M059J (cell line): Measurements from ENCODE around the gene BRAF. TPM values are rescaled to one million over a fixed set of nuclear protein-coding genes. Genes with fewer than 3 reads are reported as not detected.
"Not testable (repeated sequence)": the region's sequence is repeated elsewhere in the genome, so short reads cannot be mapped to it uniquely, and the experiment has no call there.

ENCODE experiments used
- DNase-seq: peaks from one replicate; pipeline ENCODE4 v3.0.0-alpha.2; 2012; ENCODE audit warnings: low read depth
- total RNA-seq: library from RNA; depleted of rRNA; stranded (reverse); fragments of >200 nt; shearing (Covaris generic); gene quantifications from 2 replicates; pipeline ENCODE4 v1.2.3, GENCODE V29; 2014

The BRAF gene
- total RNA-seq, 1 experiment from 2014 or later: 10.3 TPM

DNA sequence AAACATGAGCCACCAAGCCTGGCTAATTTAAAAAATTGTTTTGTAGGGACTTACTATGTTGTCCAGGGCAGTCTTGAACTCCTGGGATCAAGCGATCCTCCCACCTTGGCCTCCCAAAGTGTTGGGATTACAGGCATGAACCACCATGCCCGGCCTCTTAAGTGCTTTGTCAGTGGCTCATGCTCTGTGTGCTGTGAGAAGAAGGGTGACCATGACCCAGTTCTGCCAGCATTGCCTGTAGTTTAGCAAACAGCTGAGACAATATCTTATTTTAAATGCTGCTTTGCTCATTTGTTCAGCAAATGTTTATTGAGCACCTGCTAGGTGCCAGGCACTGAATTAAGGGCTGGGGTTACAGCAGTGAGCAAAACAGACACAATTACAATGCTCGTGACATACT lies 243.0 kb downstream of the BRAF start:
- no peak for DNase-seq

DNA sequence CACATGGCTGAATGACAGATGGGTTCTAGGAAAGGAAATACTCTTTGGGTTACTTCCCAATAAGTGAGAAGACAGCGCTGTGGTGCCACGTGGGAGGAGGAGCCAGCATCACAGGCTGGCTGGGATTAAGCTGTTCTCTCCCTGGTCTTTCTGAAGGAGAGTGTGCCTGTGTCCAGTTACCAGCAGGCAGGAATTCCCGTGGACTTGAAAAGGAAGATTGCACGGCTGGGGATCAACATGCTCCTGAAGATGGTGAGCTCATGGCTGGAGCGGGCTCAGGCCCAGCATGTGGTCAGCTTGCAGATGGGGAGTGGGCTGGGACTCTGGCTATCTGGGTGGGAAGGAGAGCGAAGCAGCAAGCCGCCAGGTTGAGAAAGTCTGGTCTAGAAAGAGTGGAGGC lies 243.8 kb downstream of the BRAF start:
- no peak for DNase-seq

DNA sequence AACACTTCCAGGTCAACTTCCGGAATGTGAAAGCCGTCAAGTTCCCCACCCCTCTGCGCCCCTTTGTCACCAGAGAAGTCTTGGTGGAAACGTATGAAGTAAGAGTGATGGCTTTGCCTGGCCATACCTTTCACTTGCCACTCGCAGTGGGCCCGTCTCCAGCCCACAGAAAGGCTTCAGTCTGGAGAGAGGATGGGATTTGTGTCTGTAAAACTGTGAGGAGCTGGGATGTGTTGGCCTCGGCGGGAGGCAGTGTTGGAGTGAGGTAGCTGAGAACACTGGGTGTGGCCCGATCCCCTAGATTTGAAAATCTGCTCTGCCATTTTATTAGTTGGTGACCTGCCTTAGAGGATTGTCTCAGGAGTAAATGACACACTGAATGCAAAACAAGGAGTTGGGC lies 245.5 kb downstream of the BRAF start:
- no peak for DNase-seq

DNA sequence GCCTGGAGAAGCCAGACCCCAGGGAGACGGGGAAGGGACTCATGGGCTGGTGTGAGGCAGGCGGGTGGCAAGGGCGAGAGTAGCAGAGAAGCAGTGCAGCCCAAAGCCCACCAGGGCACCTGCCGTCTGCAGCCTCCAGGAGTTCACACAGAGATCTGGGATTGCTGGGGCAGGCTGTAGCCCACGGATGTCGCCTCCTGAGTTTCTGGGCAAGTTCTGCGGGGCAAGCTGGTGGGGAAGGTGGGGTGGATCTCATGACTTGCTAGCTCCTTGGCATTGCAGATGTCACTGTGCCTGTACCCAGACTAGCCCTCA lies 246.0 kb downstream of the BRAF start:
- DNase-seq: no peak

DNA sequence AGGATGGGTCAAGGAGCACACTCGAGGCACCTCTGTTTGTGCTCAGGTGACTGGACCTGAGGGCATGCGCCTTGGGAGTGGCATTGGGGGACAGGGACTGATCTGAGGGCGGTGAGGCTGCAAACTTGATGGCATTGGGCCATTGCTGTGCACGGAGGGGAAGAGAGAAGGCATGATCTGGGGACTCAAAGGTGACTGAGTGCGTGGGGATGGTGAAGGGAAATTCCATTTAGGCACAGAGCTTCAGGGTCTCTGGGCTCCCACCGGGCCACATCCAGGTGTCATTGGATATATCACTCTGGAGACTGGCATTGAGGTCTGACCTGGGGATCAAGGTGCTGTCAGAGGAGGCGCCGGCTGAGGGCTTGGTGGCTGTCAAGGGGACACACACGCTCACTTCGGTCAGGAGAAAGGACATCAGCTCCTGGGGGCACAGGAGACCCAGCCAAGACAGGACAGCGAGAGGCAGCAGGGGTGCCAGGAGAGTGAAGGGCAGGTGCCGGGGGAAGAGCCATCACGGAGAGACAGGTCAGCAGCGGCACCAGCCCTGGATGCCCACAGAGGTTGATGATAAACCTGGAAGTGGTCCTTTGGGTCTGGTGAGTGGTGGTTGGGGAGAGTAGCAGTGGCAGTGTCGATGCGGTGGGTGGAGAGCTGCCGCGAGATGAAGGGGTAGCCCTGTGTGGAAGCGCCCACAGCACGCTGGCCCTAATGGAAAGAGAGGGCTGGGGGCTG lies 246.5 kb downstream of the BRAF start:
- DNase-seq: no peak

DNA sequence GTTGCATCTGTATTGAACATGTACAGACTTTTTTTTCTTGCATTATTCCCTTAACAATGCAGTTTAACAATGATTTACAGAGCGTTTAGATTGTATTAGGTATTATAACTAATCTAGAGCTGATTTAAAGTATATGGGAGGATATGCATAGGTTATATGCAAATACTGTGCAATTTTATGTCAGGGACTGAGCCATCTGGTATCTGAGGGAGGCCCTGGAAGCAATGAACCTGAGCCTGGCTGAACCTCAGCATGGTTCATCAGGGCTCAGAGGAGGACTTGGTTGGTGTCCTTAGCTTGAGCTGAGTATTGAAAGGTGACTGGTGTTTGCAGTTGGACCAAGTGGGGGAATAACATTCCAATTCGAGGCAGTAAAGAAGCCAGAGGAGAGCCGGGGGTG lies 247.2 kb downstream of the BRAF start:
- no peak for DNase-seq

DNA sequence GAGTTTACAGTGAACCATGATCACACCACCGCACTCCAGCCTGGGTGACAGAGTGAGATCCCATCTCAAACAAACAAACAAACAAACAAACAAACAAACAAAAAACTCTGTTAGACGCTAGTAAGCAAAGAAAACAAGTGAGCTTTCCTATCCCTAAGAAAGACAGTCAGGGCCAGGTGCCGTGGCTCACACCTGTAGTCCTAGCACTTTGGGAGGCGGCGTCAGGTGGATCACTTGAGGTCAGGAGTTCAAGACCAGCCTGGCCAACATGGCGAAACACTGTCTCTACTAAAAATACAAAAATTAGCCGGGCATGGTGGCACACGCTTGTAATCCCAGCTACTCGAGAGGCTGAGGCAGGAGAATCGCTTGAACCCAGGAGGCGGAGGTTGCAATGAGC lies 247.8 kb downstream of the BRAF start:
- DNase-seq: not testable (repeated sequence)

DNA sequence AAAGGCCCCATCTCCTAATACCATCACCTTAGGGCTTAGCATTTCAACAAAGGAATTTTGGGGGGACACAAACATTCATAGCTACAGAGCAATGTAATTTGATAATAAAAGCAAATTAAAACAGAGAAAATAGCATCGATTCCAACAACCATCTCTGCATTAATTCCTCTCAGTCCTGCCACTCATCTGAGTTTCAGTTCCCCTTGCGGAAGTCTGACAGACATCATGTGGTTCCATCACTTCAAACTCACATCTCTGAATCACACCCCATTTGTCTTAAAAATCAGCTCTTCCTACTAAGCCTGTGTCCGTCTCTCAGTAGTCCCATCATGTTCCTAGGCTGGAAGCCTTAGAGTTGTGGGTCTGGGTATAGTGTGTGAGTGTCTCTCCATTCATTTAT lies 248.4 kb downstream of the BRAF start:
- DNase-seq: no peak

DNA sequence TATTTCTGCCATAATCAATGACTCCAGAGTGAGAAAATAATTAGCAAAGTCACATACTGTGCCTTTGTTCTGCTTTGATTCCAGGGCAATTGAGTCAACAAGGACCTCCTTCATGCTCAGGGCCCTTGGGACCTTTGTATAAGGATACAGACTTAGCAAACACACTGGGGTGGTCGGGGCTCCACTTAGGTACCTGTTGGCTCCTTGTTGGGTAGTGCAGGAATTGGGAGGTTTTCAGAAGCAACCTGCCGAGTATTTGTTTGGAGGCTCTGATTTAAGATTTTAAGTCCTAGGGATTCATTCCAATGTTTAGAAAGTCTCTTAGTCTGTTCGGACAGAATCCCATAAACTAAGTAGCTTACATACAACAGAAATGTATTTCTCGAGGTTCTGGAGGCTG lies 249.0 kb downstream of the BRAF start:
- no peak for DNase-seq

DNA sequence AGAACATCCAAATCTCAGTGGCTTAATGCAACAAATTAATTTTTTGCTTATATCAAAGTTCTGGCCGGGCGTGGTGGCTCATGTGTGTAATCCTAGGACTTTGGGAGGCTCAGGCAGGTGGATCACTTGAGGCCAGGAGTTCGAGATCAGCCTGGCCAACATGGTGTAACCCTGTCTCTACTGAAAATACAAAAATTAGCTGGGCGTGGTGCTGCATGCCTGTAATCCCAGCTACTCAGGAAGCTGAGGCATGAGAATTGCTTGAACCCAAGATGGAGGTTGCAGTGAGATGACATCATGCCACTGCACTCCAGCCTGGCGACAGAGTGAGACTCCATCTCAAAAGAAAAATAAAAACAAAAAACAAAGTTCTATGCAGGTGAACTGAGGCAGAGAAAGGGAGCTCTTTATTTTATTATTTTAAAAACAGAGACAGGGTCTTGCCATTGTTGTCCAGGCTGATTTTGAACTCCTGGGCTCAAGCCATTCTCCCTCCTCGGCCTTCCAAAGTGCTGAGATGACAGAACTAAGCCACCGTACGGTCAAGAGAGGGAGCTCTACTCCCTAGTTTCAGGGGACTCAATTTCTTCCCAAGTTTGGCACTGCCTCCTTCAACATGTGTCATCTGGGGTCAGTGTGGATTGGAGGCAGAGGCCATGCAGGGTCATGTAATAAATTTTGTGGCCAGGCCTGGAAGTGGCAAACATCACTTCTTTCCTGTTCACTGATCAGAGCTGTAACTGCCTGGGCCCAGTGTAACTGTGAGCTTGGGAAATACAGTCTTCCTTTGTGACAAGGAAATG lies 249.6 kb downstream of the BRAF start:
- peak; percentile 85 for DNase-seq

DNA sequence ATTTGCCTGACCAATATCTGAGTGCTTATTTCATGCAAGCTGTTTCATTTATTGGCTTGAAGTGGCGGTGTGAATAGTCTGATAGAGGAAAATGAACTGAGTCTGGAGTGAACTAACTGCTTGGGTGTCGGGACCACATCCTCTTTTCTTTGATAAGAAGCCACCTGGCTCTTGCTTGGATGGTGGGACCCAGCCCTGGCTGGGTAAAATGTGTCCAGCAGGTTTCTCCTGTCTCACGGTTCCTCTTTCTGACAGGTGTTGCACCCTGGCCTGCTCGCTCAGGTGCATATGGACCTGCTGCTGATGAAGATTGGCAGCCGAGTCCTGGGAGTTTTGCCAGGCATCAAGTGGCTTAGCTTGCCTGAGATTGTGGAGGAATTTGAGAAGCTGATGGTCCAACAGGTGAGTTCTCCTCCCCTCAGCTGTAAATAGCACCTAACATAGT lies 250.4 kb downstream of the BRAF start:
- no peak for DNase-seq

DNA sequence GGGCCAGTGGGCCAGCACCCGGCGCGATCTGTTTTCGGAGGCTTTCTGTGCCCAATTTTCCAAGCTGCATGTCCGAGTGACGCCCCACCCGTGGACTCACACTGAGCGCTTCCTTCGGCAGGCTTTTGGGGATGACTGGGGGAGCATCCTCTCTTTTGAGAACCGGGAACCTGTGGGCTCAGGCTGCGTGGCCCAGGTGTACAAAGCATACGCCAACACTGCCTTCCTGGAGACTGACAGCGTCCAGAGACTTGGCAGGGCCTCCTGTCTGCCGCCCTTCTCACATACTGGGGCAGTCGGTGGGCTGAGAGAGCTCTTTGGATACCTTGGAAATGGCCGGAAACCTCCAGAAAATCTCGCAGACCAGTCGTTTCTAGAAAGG lies 251.0 kb downstream of the BRAF start:
- no peak for DNase-seq

DNA sequence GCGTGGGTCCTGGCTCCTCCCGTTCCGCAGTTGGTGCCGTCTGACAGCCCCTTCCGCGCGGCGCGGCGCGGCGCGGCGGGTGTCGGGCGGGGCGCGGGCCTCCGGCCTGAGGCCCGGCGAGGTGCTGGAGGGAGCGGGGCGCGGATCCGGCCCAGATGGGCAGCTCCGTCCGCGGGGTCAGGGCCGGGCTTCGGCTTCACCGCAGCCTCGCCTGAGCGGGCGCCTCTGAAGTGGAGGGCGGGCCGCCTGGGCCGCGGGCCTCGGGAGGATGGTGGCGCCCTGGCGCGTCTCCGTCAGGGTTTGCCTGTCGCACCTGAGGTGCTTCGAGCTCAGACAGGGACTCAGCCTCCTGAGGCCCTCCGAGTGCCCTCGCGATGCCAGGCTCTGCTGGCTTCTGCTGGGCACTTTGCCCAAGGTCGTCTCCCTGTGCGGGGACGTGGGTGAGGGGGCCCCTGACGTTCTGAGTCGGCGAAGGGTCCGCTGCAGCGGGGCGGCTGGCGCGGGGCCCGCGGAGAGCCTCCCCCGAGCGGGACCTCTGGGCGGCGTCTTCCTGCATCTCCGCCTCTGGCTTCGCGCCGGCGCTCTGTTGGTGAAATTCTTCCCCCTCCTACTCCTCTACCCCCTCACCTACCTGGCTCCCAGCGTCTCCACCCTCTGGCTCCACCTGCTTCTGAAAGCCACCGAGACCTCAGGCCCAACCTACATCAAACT lies 251.5 kb downstream of the BRAF start:
- DNase-seq: peak; percentile 37

DNA sequence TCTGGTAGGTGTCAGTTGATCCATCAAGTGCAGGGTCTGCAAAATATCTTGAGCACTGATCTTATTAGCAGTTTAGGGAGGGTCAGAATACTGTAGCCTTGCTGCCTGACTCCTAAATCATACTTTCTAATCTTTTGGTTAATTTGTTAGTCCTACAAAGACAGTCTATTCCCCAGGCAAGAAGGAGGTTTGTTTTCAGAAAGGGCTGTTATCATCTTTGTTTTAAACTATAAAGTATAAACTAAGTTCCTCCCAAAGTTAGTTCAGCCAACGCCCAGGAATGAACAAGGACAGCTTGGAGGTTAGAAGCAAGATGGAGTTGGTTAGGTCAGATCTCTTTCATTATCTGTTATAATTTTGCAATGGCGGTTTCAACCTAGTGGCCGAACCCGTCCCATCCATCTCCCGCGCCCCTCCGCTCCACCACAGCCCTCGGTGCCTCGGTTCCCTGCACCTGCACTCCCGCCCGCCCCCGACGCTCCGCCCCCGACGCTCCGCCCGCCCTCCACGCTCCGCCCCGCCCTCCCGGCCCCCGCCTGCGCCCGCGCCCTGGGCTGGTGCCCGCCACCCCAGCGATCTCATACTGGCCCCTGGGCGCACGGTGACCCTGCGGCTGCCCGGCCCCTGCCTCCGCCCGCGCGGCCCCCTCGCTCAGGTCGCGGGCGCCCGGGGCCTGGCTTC lies 252.2 kb downstream of the BRAF start, which contains the start of gene ADCK2:
Gene ADCK2, plus strand, starts transcription at position 564 of the 681 bp plus-strand sequence. CDS start 386 bp downstream, outside the sequence.
- DNase-seq: no peak

DNA sequence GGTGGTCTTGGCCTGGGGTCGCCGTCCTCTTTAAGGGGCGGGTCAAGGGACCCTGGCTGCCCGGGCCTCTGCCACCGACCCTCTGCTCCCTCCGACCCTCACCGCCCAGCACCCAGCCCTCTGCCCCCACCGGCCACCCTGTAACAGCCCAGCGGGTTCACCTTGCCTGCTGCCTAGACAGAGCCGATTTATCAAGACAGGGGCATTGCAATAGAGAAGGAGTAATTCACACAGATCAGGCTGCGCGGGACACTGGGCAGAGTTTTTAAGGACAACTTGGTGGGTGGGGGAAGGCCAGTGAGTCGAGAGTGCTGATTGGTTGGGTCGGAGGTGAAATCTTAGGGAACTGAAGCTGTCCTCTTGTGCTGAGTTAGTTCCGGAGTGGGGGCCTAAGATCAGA lies 252.8 kb downstream of the BRAF start:
- no peak for DNase-seq

DNA sequence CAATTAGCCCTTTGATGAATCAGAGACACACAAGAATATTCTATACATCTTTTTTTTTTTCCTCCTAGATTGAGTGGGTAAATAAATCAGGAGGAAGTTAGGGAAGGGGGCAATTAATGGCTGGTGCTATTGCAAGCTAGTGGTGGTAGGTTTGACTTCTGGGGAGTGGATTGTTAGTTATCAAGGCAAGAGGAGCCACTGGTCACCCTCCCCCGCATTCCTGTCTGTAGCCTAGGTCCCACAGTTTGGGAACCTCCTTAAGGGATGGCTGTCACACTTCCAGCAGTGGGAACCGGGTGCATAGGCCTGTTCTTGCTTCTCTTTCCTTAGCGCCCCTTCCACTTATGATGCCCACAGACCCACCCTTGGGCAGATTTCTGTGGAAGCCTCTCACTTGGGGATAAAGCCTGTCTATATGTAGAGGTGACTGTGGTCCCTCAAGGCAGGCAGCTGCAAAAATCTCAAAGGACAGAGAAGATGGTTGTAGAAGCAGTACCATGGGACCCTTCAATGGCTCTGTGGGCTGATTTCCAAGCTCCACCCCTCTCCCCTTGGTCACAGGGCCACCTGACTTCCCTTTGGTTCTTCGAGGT lies 254.3 kb downstream of the BRAF start:
- no peak for DNase-seq

DNA sequence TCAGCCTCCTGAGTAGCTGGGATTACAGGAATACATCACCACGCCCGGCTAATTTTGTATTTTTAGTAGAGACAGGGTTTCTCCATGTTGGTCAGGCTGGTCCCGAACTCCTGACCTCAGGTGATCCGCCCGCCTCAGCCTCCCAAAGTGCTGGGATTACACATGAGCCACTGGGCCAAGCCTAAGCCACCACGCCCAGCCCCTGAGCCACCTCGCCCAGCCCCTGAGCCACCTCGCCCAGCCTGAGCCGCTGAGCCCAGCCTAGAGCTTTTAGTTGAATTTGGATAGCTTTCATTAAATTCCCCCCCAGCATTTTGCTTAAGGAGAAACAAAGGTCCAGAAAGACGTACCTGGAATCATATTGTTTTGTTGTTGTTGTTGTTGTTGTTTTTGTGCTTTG lies 254.9 kb downstream of the BRAF start:
- not testable (repeated sequence) for DNase-seq

DNA sequence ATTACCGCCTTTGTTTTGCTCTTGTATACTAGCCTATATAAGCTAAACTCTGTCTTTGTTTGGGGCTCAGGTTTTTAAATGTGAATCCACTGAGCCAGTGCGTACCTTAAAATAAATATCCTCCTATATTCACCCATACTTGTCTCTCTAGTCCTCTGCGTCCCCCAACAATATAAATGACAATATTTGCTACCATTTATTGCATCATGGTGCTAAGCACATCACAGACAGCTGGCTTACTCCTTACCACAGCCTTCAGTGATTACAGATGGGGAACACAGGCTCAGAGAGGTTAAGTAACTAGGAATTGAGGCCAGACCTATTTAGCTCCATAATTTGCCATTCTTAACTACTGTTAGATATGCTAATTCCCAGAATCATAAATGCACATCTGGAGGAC lies 255.4 kb downstream of the BRAF start:
- no peak for DNase-seq
